Measurements from ENCODE around the gene HKDC1. TPM values are rescaled to one million over a fixed set of nuclear protein-coding genes. Genes with fewer than 3 reads are reported as not detected.

Gene HKDC1
- polyA plus RNA-seq, 1 of the 3 experiments (the other 2 are of a cell fraction) = 0.10 TPM

DNA sequence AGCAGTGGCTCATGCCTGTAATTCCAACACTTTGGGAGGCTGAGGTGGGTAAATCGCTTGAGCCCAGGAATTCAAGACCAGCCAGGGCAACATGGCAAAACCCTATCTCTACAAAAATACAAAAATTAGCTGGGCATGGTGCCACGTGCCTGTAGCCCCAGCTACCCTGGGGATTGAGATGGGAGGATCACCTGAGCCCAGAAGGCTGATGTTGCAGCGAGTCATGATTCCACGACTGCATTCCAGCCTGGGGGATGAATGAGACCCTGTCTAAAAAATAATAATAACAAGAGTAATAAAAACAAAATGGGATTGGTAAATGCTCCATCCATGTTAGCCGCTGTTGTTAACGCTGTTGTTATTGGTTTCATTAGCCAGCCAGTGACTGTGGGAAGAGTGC lies 1.3 kb upstream of the HKDC1 start:
- no peaks in the 10 kb centered on the region for H3K9me3 ChIP-seq
- POLR2A ChIA-PET = no interaction called here
- DNase-seq = no peak
- H3K4me1 ChIP-seq (ENCODE audit: control insufficient read depth in 1 of 2, insufficient read depth in 2 of 2, low read depth in 1 of 2, low read length in 1 of 2) = peaks cover 3 to 19% of the 10 kb centered on the region in 2 experiments; a peak in 2 of 4 replicates
- no peak overlapping the region for H3K9ac ChIP-seq
- H3K79me2 ChIP-seq (ENCODE audit: insufficient read depth) = no peaks in the 10 kb centered on the region
- H4K20me1 ChIP-seq (ENCODE audit: insufficient read depth) = no peaks in the 10 kb centered on the region
- H3K4me3 ChIP-seq (ENCODE audit: low read depth in 2 of 2, low read length in 1 of 2) = no peak overlapping the region
- no peaks in the 10 kb centered on the region for H3K36me3 ChIP-seq (replicated peaks in 1 of 2; ENCODE audit: control insufficient read depth in 1 of 2, insufficient read depth in 2 of 2, low read length in 1 of 2)
- no peak overlapping the region for H3K27ac ChIP-seq (ENCODE audit: low read depth in 2 of 2, low read length in 1 of 2)
- no peaks in the 10 kb centered on the region for H3F3A ChIP-seq (replicated peaks; ENCODE audit: insufficient read depth)
- H3K9me2 ChIP-seq = no peaks in the 10 kb centered on the region
- no peak overlapping the region for H2AFZ ChIP-seq (ENCODE audit: low read depth)
- 91% methylated on average over 6 of the region's 6 CpGs for WGBS (ENCODE audit: low lambda C conversion rate)
- no peaks in the 10 kb centered on the region for H3K27me3 ChIP-seq (ENCODE audit: insufficient read depth)
- H3K4me2 ChIP-seq = no peak overlapping the region
- TF ChIP-seq CTCF (IDR thresholded peaks at IDR 0.05) (no peak), GATA2 (CRISPR knock-in tag; IDR thresholded peaks at IDR 0.05) (no peak), JUND (IDR thresholded peaks at IDR 0.05) (no peak), GABPA (IDR thresholded peaks at IDR 0.05; ENCODE audit: low read depth) (no peak), FOXM1 (IDR thresholded peaks at IDR 0.05; ENCODE audit: low read depth) (no peak), CHD2 (IDR thresholded peaks at IDR 0.05; ENCODE audit: low read length, partially characterized antibody) (no peak), TCF12 (IDR thresholded peaks at IDR 0.05) (no peak), SMC3 (IDR thresholded peaks at IDR 0.05; ENCODE audit: low read depth, low read length) (no peak), TAF1 (IDR thresholded peaks at IDR 0.05; ENCODE audit: borderline replicate concordance, low read depth, low read length) (no peak), MEF2A (IDR thresholded peaks at IDR 0.05; ENCODE audit: borderline replicate concordance, low read depth) (no peak), REST (IDR thresholded peaks at IDR 0.05; ENCODE audit: low read depth, low read length) (no peak)
- TF ChIP-seq, protein P1, sequence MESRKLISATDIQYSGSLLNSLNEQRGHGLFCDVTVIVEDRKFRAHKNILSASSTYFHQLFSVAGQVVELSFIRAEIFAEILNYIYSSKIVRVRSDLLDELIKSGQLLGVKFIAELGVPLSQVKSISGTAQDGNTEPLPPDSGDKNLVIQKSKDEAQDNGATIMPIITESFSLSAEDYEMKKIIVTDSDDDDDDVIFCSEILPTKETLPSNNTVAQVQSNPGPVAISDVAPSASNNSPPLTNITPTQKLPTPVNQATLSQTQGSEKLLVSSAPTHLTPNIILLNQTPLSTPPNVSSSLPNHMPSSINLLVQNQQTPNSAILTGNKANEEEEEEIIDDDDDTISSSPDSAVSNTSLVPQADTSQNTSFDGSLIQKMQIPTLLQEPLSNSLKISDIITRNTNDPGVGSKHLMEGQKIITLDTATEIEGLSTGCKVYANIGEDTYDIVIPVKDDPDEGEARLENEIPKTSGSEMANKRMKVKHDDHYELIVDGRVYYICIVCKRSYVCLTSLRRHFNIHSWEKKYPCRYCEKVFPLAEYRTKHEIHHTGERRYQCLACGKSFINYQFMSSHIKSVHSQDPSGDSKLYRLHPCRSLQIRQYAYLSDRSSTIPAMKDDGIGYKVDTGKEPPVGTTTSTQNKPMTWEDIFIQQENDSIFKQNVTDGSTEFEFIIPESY (IDR thresholded peaks at IDR 0.05; ENCODE audit: borderline replicate concordance, low read depth) = no peak
- TF ChIP-seq, protein P2, sequence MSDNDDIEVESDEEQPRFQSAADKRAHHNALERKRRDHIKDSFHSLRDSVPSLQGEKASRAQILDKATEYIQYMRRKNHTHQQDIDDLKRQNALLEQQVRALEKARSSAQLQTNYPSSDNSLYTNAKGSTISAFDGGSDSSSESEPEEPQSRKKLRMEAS (IDR thresholded peaks at IDR 0.05; ENCODE audit: low read depth) = no peak
- CTCF ChIA-PET = interaction anchor here (1.2 kb wide), 1 partner anchor 174 kb away, joined by 3 read pairs; no protein-coding TSS in a partner anchor

Data from SK-N-SH (cell line).